ENCODE measurements around the gene OR7D2.
"Not testable (repeated sequence)": the region's sequence is repeated elsewhere in the genome, so short reads cannot be mapped to it uniquely, and the experiment has no call there.

OR7D2 gene

DNA sequence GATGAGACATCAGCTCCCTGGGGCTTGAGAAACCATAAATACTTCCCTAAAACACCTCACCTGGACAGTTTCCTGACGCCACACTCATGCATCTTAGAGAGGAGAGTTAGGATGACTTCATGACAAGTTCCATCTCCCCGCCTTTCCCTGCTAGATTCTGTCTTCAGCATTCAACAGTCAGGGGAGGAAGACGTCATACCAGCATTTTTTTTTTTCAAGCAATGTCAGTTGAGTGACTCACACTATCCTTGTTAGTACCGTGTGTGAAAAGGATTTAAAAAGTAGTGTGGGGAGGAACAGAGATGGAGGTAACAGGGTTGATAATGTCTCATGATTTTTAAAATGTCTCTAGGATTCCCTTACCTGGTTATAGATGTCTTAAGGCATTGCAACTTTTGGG is at the start of gene OR7D2:
Gene OR7D2, plus strand, starts transcription at position 79 of the 400 bp plus-strand sequence. CDS start 6,803 bp downstream, outside the sequence.
- no peak for DNase-seq

DNA sequence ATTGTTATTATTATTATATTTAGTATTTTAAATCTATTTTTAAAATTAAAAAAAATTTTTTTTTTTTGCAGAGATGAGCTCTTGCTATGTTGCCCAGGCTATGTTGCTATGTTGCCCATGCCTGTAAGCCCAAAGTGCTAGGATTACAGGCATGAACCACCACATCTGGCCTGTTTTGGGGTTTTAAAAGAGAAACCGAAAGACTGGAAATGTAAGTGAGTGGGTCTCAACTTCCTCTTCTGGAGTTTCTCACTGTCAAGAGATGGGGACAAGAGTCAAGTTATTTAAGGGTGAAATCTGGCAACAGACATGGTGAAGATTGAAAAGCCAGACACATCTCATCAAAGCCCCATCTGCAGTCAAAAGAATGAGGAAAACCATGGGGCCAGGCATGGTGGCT is 47.8 kb upstream of the OR7D2 start:
- DNase-seq, result no peak

DNA sequence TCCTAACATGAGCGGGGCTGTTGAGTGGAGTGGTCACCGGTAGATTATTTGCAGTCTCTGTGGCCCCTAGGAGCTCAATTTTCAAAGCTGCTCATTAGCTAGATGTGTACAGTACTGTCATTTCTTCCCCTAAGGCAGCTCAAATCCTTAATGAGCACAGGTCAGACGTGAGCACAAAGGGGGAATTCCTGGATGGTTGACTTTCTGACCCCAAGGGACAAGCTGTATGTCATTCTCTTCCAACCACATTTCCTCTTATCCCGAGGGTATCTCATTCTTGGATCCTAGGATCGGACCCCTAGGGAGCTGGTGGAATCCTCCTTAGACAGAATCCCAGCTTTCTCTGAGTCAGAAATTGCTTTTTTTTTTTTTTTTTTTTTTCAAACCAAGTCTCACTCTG is 46.4 kb upstream of the OR7D2 start:
- DNase-seq, result no peak

DNA sequence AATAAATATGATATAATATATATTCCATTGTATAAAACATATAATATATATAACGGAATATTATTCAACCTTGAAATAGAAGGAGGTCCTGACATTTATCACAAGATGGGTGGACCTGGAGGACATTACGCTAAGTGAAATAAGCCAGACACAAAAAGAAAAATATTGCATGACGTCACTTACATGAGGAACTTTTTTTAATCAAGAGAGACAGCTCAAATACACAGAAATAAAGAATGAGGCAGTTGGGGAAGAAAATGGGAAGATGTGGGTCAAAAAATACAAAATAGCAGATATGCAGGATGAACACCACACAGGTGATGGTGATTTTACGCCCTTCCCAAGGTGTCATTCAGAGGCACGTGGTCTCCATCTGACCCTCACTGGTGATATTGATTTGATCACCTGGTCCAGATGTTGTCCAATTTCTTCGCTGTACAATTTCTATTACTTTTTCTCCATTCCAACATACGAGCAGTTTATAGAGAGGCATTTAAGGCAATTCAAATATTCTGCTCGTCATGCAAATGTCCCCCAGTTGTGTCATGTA is 39.1 kb upstream of the OR7D2 start:
- no peak for DNase-seq

DNA sequence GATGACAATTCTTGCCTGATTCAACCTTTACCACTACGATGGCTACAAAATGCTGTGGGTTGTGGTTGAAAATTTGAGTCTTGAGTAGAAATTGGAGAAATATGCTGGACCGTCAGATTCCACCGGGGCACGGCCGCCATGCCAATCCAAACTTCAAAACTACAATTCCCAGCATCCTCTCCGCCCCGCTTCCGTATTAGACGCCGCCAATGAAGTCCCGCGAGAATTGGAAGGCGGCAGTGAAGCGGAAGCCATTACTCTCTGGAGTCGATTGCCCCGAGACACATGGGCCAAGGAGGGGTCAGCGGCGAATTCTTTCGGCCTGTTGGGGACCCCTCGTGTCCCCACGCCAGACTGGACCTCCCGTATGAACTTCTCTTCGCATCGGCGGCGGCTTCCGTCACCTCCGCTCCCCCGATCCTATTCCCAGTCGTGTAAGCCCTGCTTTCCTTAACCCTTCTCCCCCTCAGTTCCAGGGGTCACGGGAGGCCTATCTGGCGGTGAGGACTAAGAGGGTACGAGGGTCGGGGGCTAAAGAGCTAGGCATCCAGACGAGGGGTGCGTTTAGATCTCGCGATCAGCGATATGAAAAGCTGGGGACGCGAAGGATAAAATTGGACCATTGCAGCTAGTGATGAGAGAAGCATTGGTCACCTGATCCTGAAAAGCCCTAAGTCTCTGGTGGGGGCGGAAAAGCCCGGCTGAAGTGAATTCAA is 38.5 kb upstream of the OR7D2 start, which contains the start of gene ZNF317:
Gene ZNF317, plus strand, starts transcription at position 239 of the 716 bp plus-strand sequence. CDS start 15,620 bp downstream, outside the sequence.
- DNase-seq, result peak; percentile 91

DNA sequence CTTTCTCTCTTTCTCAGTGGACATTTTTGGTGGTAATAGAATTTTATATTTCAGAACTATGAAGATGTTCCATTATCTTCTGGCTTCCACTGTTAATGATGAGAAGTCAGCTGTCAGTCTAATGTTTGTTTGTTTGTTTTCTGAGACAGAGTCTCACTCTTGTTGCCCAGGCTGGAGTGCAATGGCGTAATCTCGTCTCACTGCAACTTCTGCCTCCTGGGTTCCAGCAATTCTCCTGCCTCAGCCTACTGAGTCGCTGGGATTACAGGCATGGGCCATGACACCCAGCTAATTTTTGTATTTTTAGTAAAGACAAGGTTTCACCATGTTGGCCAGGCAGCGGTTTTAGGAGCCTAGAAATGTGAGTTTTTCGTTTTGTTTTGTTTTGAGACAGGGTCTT is 33.9 kb upstream of the OR7D2 start:
- DNase-seq, result no peak

GRCh38 chr19:9146882-9147281 is 31.9 kb upstream of the OR7D2 start:
- no peak for DNase-seq

DNA sequence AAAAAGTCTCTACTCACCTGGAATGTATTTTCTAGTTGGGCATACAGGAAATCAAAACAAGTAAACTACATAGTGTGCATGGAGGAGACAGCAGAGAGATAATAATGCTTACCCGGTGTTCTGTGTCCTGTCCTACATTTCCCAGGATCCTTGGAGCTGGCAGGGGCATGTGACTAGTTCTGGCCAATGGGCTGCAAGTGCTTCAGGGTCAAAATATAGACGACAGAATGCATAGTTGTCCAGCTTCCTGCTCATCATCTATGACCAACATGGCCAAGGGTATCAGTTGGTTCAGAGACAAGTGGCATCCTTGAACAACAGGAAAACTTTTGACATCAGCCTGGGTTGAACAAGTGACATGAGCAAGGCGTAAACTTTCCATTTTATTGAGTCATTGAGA is 30.1 kb upstream of the OR7D2 start:
- DNase-seq, result no peak

DNA sequence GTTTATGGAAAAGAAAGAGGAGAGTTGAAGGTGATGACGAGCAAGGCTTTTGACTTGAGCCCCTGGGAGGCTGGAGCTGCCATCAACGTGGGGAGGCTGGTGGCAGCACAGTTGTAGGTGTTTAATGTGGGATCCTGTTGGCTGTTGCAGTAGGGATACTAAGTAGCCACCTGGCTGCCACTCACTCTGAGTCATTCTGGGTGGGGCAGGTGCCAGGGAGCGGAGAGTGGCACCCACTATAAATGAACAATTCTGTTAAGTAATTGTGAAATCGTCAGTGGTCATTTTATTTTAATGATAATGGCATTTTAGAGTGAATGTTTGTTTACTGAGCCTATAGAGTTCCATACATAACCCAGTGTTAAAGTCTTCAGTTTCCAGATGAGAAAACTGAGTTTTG is 28.8 kb upstream of the OR7D2 start:
- no peak for DNase-seq

GRCh38 chr19:9150650-9151049 is 28.1 kb upstream of the OR7D2 start:
- DNase-seq, result no peak

DNA sequence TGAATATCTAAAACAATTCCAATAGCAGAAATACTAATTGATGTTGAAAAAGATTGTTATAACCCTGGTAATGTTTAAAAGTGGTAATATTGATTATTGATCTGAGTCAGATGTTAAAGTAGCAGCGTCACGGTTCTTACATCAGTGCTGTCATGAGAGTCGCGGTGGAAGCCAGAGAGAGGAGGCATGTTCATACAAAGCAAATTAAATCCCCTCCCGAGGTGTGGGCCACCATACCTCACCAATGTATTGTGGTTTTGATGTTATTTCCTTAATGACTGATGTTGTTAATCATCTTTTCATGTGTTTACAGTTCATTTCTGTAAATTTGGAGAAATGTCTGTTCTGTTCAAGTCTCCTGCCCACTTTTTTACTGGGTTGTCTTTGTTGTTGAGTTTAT is 27.4 kb upstream of the OR7D2 start:
- peak; percentile 21 for DNase-seq

- no peak for DNase-seq
Measured at GRCh38 chr19:9155591-9155990, 23.2 kb upstream of the OR7D2 start.

- DNase-seq, result no peak
Measured at GRCh38 chr19:9156304-9156703, 22.5 kb upstream of the OR7D2 start.

DNA sequence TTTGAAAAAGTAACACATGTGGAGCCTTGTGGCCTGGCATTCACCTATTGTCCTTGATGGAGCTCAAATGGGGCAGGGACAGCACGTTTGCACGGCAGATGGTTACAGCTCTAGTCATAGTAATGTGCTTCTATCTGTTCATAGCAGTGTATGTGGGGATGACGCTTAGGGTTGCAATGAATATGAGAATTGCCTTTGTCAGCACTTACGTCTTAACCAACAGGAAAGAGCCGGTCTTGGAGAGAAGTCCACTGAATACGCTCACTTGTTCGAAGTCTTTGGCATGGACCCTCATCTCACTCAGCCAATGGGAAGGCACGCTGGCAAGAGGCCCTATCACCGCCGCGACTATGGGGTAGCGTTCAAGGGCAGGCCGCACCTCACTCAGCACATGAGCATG is 18.9 kb upstream of the OR7D2 start:
- DNase-seq, result no peak

GRCh38 chr19:9161427-9161826 is 17.4 kb upstream of the OR7D2 start:
- DNase-seq, result no peak

GRCh38 chr19:9165261-9165660 is 13.5 kb upstream of the OR7D2 start:
- DNase-seq, result no peak

- no peak for DNase-seq
Measured at GRCh38 chr19:9166846-9167245, 11.9 kb upstream of the OR7D2 start.

DNA sequence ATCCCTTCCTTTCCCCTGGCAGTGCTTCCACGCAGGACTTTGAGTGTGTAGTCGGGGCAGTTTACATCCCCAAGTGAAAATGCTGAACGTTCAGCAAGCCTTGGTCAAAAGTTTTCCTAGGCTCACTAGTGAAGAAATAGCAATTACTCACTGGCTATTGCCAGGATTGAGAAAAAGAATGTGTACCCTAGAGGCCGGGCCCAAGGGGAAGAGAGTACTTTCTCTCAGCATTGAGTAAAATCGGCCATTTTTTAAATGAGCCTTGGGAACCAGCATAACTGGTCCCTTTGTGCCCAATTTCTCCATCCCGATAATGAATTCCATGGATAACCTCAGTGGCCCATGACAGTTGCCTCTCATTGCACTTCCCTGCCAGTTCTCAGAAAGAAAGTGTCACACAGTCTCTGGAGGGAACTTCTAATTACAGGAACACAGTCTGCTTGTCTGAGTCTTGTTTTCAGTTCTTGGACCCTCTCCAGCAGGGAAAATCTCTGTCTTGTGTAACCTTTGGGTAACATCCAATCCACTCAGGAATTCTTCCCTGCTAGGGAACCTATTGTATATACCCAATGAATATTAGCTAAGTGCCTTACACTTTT is 7.3 kb upstream of the OR7D2 start:
- DNase-seq, result no peak

- DNase-seq, result no peak
Measured at GRCh38 chr19:9175326-9175725, 3.5 kb upstream of the OR7D2 start.

GRCh38 chr19:9183000-9183399 is 4.2 kb downstream of the OR7D2 start:
- DNase-seq, result no peak

GRCh38 chr19:9187191-9187590 is 8.4 kb downstream of the OR7D2 start:
- no peak for DNase-seq

DNA sequence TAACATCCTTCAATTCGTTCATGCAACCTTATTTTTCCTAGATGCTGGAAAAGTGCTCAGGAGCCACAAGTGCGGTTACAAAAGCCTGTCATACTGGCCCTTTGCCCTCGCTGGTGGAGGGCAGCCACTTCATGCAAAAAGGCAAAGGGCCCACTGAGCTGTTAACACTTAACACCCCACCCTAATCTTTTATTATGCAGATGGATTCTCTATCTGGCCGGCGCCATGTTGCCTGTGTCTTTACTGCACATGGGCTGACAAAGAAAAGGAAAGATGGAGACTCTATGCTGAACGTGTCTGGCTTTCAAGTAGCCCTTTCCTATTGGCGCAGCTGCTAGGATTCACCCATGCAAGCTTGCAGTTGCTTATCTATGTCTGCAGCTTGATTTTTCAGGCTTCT is 10.8 kb downstream of the OR7D2 start:
- no peak for DNase-seq

DNA sequence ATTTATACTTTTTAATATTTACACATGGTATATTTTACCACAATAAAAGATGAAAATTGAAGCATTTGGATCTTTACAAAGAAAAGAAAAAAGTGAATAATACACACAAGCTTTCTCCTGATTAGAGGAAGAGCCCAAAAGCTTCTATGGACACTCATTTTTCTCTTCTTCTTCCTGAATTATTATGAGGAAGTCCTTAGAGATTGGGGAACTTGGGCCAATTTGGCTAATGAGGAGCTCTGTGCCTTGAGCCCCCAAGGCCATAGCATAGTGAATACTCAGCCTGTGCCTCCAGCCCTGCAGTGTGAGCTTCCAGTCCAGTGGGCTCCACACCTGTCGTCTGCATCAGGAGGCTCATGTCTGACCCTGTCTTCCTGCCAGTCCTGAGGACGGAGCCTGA is 19.3 kb downstream of the OR7D2 start:
- not testable (repeated sequence) for DNase-seq

DNA sequence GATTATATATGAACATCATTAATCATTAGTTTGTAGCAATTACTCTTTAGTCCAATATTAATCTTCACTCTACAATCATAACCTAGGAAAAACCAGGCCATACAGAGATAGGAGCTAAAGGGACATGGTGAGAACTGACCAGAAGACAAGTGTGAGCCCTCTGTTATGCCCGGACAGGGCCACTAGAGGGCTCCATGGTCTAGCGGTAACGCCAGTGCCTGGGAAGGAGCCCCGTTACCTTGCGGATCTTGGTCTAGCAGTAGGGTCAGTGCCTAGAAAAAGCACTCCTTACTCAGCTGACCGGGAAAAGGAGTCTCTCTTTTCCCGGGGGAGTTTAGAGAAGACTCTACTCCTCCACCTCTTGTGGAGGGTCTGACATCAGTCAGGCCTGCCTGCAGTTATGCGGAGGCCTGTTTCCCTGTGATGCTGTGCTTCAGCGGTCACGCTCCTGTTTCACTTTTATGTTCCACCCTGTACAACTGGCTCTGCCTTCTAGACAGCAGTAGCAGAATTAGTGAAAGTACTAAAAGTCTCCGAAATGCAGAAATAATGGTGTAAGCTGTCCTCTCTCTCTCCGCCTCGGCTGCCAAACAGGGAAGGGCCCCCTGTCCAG is 26.8 kb downstream of the OR7D2 start:
- DNase-seq, result peak; percentile 60
